HG02981 (cell line): ENCODE measurements around the gene LAMA4.
"Not testable (repeated sequence)": the region's sequence is repeated elsewhere in the genome, so short reads cannot be mapped to it uniquely, and the experiment has no call there.

Experiments
- ATAC-seq: cut with Tn5 transposase; IDR thresholded peaks from one replicate; pipeline ENCODE4 v1.9.1; 2021; ENCODE audit warnings: mild to moderate bottlenecking, moderate library complexity; ENCODE audit not compliant: unreplicated experiment

LAMA4 gene

DNA sequence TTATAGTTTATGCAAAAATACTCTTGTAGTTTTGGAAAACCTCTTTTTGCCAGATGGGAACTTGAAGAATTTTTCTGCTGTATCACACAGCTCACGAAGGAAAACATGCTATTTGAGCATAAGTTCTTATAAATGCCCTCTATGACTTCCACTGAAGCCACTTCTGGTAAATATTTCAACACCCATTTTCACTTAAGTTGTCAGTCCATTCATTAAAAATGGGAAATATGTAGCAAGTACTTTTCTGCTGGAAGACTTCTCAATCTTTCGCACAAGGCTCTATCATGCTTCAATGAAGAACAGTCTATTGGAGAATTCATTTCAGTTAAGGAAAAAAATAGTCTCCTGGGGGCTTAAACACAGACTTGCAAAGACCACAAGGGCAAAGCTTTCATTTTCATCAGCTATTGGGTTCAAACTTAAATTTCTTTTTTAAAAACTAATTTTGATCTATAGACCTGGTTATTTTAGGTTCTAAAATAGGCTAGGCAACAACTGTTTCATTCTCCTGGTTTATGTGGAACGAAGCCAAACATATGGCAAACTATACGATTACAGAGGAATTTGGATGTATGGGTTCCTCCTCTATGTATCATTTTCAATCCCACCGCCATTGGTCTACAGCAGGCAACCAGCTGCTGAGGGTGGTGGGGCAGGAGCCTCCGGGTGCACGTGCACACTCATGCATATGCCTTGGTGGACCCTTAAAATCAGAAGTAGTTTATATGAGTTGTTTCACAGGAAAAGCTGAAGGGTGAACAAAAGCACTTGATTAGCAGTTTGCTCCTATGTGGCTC, 38.7 kb downstream of the LAMA4 start:
- ATAC-seq, result no peak

GRCh38 chr6:112214739-112215269, 39.6 kb downstream of the LAMA4 start:
- no peak for ATAC-seq

DNA sequence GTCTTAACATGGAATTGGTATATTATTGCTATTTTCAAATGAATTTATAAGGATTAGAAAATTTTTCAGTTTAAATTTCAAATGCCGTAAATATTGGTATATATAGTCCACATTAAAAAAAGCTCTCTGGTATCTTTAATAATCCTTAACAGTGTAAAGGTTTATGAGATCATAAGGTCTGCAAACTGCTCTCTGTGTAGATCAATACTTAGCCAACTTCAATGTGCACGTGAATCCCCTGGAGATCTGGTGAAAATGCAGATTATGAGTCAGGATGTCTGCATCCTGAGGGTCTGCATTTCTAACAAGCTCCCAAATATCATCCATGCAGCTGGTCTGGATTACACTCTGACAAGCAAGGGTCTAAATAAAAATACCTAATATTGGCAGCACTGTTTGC, 43.5 kb downstream of the LAMA4 start:
- ATAC-seq, result no peak

- ATAC-seq, result no peak
Observed at GRCh38 chr6:112209131-112209530, 45.2 kb downstream of the LAMA4 start.

DNA sequence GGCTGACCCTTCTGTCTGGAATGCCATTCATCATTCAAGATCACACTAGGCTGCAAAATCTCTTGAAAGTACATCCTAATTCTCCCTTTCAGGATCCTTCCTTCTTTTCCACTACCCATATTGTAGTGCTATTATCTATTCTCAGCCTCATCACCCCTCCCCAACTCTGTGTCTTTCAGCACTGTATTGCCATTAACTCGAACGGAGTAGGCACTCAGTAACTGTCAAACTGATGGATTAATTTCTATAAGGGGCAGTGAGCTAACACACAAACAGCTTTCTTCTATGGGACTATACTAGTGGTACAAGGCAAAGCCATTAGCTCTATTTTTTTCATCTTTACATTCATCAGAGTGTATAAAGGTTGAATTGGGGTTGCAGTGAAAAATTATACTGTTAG, 46.6 kb downstream of the LAMA4 start:
- ATAC-seq, result no peak

DNA sequence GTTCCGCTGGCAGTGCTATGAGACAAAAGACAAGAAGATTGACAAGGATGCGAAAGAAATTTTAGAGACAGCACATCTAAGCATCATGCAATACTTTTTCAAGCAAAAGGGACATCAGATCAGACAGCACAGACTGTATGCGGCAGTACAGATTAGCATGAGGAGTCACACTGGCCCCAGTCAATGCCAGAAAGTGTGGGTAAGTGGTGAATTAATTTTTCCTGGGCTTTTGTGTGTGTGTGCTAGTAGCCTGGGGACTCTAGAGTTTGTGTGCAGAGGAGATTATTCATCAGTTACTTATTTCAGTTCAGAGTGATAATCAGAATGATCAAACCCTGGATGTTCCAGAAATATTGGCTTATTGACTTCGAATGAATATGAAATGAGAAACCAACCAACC, 47.2 kb downstream of the LAMA4 start:
- ATAC-seq, result no peak

DNA sequence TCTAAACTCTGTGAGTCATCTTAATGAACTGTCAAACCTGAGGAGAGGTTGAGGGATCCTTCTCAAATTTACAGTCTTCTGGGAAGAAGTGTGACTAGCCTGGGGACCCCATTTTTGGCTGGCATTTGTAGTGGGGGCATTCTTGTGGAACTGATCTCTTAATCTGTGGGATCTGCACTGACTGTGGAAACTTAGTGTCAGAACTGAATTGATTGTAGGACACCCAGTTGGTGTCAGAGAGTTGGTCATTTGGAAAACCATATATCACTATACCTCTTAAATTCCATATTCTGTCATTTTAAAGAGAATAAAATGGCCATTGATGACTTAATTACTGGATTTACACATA, 48.3 kb downstream of the LAMA4 start:
- no peak for ATAC-seq

DNA sequence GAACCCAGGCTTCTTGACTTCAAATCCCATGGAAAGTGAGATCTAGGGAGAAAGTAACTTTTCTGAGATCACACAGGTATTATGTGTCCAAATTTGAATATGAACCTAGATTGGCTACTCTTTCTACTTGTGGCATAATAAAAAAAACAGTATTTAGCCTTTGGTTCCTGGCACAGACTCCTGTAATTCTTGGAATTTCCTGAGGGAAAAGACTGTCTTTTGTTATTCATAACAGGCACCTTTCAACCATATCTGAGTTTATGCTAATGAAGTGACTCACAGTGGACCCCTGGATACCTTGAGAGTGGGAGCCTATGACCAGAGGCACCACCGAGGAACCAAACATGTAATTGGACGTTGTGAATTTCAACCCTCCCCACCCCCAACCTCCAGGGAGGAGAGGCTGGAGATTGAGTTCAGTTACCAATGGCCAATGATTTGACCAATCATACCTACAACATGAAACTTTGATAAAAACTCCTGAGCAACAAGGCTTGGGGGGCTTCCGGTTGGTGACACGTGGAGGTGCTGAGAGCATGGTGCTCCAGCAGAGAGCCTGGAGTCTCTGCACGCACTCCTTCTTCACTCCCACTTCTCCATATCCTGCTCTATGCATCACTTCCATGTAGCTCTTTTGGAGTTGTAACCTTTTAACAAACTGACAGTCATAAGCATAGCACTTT, 48.8 kb downstream of the LAMA4 start:
- no peak for ATAC-seq

DNA sequence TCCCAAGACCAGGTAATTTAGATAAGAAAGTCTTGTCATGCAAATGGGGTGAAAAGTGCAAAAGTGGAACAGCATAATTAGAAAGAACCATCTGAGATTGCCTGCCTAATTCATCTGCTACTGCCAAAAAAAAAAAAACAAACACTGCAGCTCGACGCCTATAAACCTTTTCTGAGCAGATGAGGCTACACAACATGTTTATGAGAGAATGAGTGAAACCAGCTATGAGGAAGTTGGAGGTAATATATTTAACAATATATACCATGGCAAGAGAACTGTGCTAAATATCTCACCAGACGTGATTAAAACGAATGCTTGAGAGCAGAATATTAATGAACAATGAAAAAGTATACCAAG, 50.0 kb downstream of the LAMA4 start:
- ATAC-seq, result no peak

GRCh38 chr6:112203577-112204349, 50.6 kb downstream of the LAMA4 start:
- peak; percentile 61 for ATAC-seq

DNA sequence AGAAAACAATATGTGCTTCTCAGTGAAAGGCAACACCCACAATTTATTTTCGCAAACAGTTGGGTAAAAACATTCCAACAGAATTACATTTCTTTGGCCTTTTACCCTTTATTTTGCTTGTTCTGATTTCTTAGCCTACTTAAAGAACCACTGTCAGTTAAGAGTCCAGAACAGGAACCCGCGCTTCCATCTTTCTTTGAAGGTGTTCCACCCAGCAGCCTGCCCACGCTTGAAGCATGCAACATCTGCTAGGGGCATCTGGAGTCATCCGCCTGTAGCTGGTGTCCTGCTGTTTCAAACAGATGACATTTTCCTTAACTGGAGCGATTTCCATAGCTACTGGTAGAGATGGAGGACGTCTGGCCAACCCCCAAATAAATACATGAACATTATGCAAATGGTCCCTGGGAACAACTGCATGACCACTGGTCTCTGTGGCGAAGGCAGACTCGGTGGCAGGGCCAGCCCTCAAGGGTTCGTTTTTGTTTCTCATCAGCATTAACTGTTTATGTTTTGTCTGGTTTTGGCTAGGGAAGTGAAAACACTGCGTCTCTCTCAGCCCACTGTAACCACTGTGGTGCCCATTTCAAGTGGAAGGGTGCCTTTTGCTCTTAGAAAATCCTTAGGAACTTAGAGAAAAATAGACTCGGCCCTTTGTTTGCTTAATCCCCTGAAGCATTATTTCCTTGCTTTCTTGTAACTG, 51.6 kb downstream of the LAMA4 start:
- peak; percentile 87 for ATAC-seq

- ATAC-seq, result not testable (repeated sequence)
Observed at GRCh38 chr6:112200185-112200914, 54.0 kb downstream of the LAMA4 start.

GRCh38 chr6:112199001-112199403, 55.4 kb downstream of the LAMA4 start:
- no peak for ATAC-seq

DNA sequence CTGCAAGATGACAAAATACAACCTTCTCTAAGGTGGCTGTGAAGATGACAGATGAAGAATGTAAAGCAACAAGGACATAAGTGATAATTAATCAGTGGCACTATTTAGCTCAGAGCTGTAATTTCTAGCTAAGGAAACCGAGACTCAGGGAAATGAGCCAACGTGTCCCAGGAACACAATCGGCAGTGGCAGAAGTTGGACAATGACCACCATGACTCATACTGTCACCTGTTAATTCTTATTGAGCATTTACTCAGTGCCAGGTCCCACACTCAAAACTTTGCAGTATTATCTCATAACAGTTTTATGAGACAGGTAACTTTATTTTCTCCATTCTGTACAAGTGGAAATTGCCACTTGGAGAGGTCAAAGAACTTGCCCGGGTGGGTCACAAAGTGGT, 55.8 kb downstream of the LAMA4 start:
- ATAC-seq, result no peak

DNA sequence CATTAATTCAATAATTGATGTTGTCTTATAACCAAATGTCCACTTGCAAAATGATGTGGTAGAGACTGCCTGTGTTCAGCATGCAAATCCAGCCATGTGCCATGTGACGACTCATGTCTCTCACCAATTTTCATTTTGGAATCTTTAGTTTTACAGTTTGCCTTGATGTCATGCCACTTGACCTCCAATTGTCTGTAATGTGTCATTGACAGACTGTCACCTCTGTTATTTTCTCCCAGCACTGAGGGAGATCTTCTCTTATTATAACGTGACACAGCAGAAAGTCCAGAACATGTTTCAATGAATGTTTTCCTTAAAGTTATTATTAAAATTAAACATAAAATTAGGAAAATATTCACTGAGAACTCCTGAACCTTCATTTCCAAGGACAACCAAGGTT, 56.7 kb downstream of the LAMA4 start:
- no peak for ATAC-seq

DNA sequence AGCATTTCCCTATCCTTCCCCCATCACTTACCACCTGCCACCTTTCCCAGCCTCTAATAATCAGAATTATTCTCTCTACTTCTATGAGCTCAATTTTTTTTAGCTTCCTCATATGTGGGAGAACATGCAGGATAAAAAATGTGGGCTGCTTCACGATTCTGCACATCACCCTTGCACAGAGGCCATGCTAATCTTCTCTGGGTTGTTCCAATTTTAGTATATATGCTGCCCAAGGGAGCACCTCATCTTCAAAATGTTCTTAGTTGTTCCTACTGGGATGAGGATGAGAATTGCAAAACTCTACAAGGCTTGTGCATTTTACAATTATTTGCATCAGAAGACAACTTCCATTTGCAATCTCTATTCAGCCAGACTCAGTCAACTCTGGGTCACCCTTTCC, 58.1 kb downstream of the LAMA4 start:
- ATAC-seq, result no peak

DNA sequence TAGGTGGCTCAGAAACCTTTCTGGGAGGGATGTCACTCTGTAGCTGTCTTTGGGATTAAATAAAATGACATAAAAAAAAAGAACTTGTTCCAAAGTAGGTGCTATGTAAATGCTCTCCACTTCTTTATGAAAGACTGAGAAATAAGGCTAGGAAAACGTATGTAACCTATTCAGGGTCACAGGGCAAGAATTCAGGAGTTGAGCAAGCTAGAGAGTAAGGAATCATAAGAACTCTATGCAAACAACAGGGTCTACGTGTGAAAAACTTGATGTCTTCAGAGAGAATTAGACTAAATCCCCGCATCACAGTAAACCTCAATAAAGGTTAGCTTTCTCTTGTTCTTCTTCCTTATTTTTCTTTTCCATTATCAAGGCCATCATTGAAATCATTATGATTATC, 59.2 kb downstream of the LAMA4 start:
- no peak for ATAC-seq

DNA sequence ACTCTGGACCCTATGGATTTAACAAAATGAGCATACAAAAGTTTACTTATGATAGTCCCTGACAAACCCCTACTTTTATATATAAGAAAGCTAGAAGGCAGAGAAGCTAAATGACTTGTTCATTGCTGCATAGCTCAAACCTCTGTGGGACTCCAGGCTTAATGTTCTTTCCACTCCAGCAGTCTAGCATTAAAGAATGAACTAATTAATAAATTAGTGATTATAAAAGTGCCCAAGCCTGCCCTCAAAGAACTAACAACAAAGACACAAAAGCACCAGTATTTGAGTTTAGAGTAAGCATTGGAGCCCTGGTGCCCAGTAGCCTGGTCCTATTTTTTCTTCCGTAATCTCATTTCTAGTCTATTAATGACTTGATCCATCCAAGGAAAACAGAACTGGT, 59.9 kb downstream of the LAMA4 start:
- ATAC-seq, result no peak

- ATAC-seq, result no peak
Observed at GRCh38 chr6:112193535-112194051, 60.8 kb downstream of the LAMA4 start.

GRCh38 chr6:112193117-112193516, 61.2 kb downstream of the LAMA4 start:
- no peak for ATAC-seq
